Measurements from ENCODE around the gene CDK6. TPM values are rescaled to one million over a fixed set of nuclear protein-coding genes. Genes with fewer than 3 reads are reported as not detected.

CDK6 gene
- polyA plus RNA-seq, 4 donors: 39.1 to 49.3 (median 40.4) TPM

GRCh38 chr7:92656121-92656520 lies 180.3 kb downstream of the CDK6 start:
- DNase-seq (ENCODE audit: low read depth in 4 of 4, low spot score in 2 of 4): no peak

DNA sequence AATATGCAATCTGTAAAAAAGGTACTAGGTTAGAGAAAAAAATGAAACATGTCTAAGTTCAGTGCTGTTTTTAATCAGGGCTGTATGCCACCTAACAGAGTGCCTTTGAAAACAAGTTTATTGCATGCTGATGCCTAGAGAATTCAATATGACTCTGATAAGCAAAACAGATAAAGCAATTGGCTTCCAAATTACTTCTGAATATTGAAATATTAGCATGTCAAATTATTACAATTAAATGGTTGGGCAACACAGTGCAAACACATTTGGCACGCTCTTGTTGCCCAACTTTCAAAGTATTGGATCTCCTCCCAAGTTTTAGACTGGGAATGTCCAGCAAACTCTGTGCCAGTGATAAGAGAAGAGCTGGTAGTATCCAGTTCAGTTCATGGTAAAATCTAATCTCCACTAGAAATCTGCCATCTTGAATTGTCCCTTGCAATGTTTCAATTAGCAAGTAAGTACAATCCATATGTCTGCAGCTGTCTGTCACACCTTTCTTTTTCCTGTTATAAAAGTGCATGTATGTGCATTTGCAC lies 181.0 kb downstream of the CDK6 start:
- no peak for DNase-seq (ENCODE audit: low read depth in 4 of 4, low spot score in 2 of 4)

DNA sequence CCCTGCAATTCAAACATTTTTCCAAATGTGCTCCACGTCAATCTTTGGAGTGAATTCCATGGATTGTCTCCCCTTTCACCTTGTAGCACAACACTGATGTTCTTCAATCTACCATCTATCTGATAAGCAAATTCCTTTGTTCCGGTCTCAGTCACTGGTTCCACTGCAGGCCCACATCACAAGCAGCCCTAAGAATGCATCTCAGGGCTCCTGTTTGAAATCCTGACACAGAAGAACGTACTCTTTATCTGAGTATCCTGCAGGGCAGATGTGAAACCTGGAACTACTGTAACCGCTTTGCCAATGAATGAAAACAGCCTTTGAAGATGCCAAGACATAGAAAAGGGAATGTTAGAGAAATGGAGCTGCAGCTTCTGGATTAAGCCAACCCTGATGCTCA lies 183.2 kb downstream of the CDK6 start:
- no peak for DNase-seq (ENCODE audit: low read depth in 4 of 4, low spot score in 2 of 4)

DNA sequence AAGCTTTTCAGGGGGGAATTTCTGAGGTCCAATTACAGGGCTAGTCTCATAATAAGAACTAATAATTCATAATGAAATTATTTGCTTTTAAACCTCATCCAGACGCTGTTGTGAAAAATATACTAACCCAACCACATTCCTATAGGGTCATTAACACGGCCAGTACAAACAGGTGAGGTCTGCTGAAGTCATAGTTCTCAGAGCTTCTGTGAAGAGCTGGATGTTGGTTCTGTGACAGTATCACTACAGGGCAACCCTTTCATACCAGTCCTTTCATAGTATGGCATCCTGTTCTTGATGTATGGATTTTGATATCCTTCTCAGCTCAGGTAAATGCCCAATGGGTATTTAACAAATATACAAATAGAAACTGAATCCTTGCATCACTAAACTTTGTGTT lies 183.8 kb downstream of the CDK6 start:
- DNase-seq (ENCODE audit: low read depth in 4 of 4, low spot score in 2 of 4): no peak

DNA sequence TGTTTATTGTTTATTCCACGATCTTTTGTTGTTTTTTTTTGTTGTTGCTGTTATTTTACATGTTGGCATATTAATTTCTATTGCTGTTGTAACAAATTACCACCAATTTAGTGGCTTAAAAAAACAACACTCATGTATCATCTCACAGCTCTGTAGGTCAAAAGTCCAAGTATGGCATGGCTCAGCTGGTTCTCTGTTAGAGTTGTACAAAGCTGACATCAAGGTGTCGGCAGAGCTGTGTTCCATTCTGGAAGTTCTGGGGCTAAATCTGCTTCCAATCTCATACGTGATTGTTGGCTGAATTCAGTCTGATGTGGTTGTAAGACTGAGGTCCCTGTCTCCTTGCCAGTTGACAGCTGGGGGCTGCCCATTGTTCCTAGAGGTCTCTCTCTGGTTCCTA lies 186.0 kb downstream of the CDK6 start:
- DNase-seq (ENCODE audit: low read depth in 4 of 4, low spot score in 2 of 4): no peak

GRCh38 chr7:92648067-92648466 lies 188.3 kb downstream of the CDK6 start:
- DNase-seq (ENCODE audit: low read depth in 4 of 4, low spot score in 2 of 4): no peak

GRCh38 chr7:92647652-92648051 lies 188.7 kb downstream of the CDK6 start:
- DNase-seq (ENCODE audit: low read depth in 4 of 4, low spot score in 2 of 4): no peak

DNA sequence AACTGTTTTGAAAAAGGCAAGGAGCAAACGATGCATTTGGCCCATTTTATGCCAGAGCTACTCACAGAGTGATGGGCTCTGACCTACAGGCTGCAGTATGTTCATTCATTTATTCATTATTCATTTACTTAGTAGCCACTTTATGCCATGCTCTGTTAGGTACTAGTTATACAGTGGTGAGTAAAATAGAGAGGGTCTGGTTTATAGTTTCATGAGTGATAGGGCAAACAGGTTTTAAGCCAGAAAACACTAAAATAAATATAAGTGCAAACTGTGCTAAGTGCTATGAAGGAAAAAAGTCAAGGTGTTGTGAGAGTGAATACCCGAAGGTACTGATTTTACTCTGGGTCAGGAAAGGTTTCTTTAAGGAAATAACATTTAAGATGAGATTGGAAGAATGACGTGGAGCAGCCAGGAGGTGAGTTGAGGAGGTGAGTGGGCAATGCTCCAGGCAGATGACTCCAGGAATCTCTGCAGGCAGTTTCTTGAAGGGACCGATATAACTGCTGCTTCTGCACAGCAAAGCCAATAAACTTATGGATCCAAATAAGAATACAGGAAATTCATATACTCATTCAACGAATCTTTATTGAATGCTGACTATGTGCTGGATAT lies 189.3 kb downstream of the CDK6 start:
- DNase-seq (ENCODE audit: low read depth in 4 of 4, low spot score in 2 of 4): no peak

GRCh38 chr7:92645114-92646061 lies 191.0 kb downstream of the CDK6 start:
- DNase-seq (ENCODE audit: low read depth in 4 of 4, low spot score in 2 of 4): no peak

- DNase-seq (ENCODE audit: low read depth in 4 of 4, low spot score in 2 of 4): no peak
These were observed 191.8 kb downstream of the CDK6 start for GRCh38 chr7:92644406-92645113.

DNA sequence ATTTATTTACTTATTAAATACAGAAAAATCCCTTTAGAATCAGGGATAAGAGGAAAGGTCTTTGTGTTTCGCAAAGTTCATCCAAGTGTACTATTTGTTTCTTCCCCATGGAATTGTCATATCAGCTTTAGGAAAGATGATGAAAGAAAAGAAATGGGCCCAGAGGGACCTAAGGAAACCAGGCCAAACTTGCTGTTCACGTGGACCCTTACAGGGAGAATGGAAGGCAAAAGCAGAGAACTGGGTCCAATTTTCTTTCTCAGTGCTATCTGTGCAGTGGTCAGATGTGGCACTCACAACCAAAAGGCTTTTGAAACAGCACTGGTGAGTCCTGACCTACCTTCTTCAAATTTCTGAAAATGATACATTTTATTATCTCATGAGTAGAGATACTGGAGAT lies 192.6 kb downstream of the CDK6 start:
- DNase-seq (ENCODE audit: low read depth in 4 of 4, low spot score in 2 of 4): no peak

GRCh38 chr7:92641921-92642511 lies 194.4 kb downstream of the CDK6 start:
- no peak for DNase-seq (ENCODE audit: low read depth in 4 of 4, low spot score in 2 of 4)

GRCh38 chr7:92639966-92640365 lies 196.4 kb downstream of the CDK6 start:
- DNase-seq (ENCODE audit: low read depth in 4 of 4, low spot score in 2 of 4): no peak

- no peak for DNase-seq (ENCODE audit: low read depth in 4 of 4, low spot score in 2 of 4)
These were observed 197.0 kb downstream of the CDK6 start for GRCh38 chr7:92639213-92639896.

- DNase-seq (ENCODE audit: low read depth in 4 of 4, low spot score in 2 of 4): no peak
These were observed 200.3 kb downstream of the CDK6 start for GRCh38 chr7:92636018-92636560.

DNA sequence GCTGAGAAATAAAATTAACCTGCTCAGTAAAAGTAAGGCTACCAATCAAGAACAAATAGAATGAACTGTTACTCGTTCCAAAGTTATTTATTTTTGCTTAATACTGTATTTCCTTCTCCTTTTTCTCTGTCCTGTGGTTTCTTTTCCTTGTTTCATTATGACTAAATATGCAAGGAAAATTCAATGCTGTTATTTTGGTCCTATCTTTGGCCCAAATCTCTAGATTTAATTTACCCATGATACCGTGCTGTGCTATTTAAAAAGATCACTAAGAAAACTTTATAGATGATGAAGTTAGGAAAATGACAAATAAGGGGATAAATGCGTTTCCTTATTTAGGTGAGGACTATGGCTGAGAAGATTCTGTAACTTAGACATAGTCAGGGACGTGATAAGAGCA lies 200.8 kb downstream of the CDK6 start:
- DNase-seq (ENCODE audit: low read depth in 4 of 4, low spot score in 2 of 4): no peak

DNA sequence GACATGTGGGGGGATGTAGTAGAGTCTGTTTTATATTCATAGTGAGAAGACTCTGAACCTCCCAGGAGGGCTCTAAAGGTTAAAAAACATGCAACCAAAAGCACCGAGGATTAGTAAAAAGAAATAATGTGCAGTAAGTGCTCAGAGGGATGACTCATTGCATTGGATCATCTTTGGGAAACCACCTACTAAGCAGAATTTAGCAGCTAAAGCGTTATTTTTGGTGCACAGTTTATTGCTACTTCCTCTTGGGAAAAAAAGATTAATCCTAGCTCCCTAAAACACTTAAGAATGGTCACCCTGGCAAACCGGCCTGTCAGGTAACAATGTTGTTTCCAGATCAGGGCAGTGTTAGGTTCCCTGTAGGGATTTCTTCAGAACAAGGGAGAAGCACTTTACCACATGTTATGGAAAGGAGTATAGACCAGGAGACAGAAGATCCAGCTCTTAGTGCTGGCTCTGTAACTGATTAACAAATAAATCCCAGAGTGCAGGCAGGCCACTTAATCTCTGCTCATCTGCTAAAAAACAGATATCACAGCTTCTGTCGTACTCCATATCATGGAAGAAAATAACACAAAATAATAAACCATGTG lies 201.4 kb downstream of the CDK6 start:
- DNase-seq (ENCODE audit: low read depth in 4 of 4, low spot score in 2 of 4): no peak

DNA sequence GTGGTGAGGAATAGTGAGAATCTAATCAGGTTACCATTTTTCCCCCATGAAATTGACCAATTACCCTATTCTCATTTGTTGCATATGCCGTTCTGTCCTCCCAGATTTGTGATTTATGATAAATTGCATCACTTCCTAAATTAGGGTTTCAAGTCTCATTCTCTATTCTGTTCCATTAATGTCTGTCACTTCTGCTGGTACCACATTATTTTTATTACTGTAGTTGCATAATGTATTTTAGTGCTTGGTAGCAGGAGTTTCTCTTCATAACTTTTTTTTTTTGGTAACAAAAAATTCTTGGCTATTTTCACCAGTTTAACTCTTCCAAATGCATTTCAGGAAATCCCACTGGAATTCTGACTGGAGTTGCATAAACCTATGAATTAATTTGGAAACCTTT lies 202.2 kb downstream of the CDK6 start:
- no peak for DNase-seq (ENCODE audit: low read depth in 4 of 4, low spot score in 2 of 4)

DNA sequence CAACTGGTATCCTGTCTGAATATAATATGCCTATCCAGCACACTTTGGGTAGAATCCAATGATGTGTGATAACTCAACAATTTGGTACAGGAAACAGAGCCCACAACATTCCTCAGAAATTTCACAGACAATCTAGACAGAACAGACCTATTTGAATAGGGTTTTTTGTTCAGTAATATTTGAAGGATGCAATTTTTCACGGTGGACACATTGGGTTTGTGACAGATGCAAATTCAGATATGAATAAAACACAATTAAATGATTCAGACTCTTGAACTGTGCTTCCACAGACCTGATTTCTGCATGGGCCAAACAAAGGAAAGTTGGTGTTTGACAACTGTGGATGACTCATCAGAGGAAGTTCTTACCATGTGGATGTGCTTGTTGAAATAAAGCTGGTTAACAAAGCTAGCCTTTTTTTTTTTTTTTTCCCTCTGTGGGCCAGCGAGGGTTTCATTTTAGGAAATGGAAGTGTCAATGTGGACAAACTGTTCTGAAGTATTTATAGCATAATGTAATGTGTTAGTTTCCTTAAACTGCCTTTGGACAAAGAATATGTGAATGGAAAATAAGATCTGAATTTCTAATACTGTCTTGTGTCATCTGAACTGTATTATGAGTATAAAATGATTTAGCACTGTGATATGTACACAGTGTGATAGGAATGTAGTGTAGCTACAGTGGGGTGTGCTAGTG lies 203.0 kb downstream of the CDK6 start:
- no peak for DNase-seq (ENCODE audit: low read depth in 4 of 4, low spot score in 2 of 4)

Data from left renal cortex interstitium (tissue), 4 donors.